ENCODE measurements around the gene HOXC10.

DNA sequence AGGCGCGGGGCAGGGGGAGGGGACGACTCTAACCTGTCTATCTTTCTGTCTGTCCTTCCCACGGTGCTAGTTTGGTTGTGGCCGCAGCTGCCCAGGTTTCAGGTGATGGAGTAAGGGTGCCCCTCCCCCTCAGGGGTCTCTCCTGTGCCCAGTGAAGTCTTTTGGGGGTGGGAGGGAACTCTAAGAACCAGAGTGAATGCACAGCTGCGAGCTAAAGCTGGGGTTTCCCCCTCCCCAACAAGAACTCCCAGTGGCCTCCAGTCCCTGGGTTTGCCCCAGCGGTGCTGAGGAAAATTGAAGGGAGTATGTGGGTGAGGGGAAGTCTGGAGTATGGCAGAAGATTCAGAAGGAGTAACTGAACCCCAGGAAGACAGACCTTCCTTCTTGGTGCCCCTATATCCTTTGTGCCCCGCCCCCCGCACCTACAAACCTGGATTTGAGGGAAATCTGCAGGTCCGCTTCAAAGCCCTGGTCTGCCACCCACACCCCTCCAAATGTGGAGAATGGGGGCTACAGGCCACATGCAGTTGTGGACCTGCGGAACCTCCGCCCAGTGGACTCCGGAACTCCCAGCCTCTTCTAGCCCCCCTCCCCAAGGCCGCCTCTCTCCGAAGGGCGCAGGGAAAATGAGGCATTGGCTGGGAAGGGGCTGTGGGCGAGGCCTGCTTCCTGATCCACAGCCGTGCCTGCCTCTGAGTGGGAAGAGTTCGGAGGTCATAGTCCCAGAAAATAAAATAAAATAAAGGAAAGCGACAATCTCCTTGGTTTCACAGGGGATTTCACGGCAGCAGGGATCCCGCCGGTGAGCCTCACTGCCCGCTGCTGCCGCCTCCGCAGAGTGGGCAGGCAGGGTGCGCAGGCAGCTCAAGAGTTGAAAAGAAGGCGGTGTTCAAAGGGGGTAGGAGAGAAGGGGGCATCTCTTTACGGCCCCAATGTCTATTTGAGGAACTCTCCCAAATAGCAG, 11.6 kb downstream of the HOXC10 start:
- TF ChIP-seq, protein P1, sequence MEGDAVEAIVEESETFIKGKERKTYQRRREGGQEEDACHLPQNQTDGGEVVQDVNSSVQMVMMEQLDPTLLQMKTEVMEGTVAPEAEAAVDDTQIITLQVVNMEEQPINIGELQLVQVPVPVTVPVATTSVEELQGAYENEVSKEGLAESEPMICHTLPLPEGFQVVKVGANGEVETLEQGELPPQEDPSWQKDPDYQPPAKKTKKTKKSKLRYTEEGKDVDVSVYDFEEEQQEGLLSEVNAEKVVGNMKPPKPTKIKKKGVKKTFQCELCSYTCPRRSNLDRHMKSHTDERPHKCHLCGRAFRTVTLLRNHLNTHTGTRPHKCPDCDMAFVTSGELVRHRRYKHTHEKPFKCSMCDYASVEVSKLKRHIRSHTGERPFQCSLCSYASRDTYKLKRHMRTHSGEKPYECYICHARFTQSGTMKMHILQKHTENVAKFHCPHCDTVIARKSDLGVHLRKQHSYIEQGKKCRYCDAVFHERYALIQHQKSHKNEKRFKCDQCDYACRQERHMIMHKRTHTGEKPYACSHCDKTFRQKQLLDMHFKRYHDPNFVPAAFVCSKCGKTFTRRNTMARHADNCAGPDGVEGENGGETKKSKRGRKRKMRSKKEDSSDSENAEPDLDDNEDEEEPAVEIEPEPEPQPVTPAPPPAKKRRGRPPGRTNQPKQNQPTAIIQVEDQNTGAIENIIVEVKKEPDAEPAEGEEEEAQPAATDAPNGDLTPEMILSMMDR (IDR thresholded peaks at IDR 0.05; ENCODE audit: low read depth, low read length, poor library complexity, severe bottlenecking), result no peak
- TF ChIP-seq EZH2phosphoT487 (IDR thresholded peaks at IDR 0.05; ENCODE audit: borderline replicate concordance, low read length), result no peak

Data from DOHH2 (cell line).